Omental fat pad (tissue), 4 donors: ENCODE results near the gene MRPL34. TPM values are rescaled to one million over a fixed set of nuclear protein-coding genes. Genes with fewer than 3 reads are reported as not detected.

ENCODE experiments used
- ATAC-seq: fragments of 150-250 bp; one replicate; pipeline ENCODE4 v1.9.1; 2016; ENCODE audit warnings: mild to moderate bottlenecking, moderate library complexity; ENCODE audit not compliant: low FRiP score
- DNase-seq: peaks from one replicate; pipeline ENCODE4 v3.0.0-alpha.2; 2019; ENCODE audit warnings: low spot score
- CTCF ChIP-seq, 3 donors: fragments of 450-650 bp; IDR thresholded peaks; one replicate each; pipeline ENCODE4 v1.5.1; 2016 to 2017; ENCODE audit warnings: antibody characterized with exemption in 3 of 3, mild to moderate bottlenecking in 3 of 3, moderate library complexity in 2 of 3
- total RNA-seq, 4 donors: library from RNA; depleted of rRNA; stranded (reverse); fragments of >200 nt; gene quantifications; one replicate each; pipeline ENCODE4 v1.1.0, GENCODE V29; 2016

Gene MRPL34
- total RNA-seq, 4 donors from 2014 or later, result 87.9 to 134 (median 119) TPM

GRCh38 chr19:17296273-17296672 lies 9.4 kb upstream of the MRPL34 start:
- ATAC-seq, result no peak

GRCh38 chr19:17296976-17297375 lies 8.7 kb upstream of the MRPL34 start:
- ATAC-seq (no peak), DNase-seq (no peak)
- TF ChIP-seq CTCF (IDR thresholded peaks at IDR 0.05), result no peak

More at GRCh38 chr19:17296273-17296672, 9.4 kb upstream of the MRPL34 start:
- no peak for TF ChIP-seq CTCF (IDR thresholded peaks at IDR 0.05)
- DNase-seq, result no peak

- DNase-seq, result no peak
- ATAC-seq, result no peak
- TF ChIP-seq CTCF (IDR thresholded peaks at IDR 0.05), result no peak
Measured at GRCh38 chr19:17300992-17301619, 4.6 kb upstream of the MRPL34 start.

GRCh38 chr19:17302391-17303166 lies 3.1 kb upstream of the MRPL34 start:
- DNase-seq (no peak), ATAC-seq (no peak)
- no peak for TF ChIP-seq CTCF (IDR thresholded peaks at IDR 0.05)

- DNase-seq (peak; percentile 87), ATAC-seq (peak; percentile 80)
- no peak for TF ChIP-seq CTCF (IDR thresholded peaks at IDR 0.05)
Measured at GRCh38 chr19:17303167-17303939, 2.3 kb upstream of the MRPL34 start, which contains the start of gene ABHD8. Gene ABHD8, minus strand, starts transcription at chr19:17303425. Its CDS starts 1,809 bp downstream, at chr19:17301616.

- TF ChIP-seq CTCF (IDR thresholded peaks at IDR 0.05), result no peak
- ATAC-seq, result no peak
- DNase-seq, result no peak
Measured at GRCh38 chr19:17303940-17304267, 1.8 kb upstream of the MRPL34 start.
